H1 (cell line): Measurements from ENCODE around the gene ZNHIT3. TPM values are rescaled to one million over a fixed set of nuclear protein-coding genes. Genes with fewer than 3 reads are reported as not detected.

ENCODE experiments used
- CTCF ChIA-PET: fragments of 300-600 bp; sonication (Branson Sonifier 250); formaldehyde crosslinking; loops from one replicate; lab custom pipeline; 2021; ENCODE audit not compliant: partially characterized antibody; lab: Charles Lee
- POLR2A ChIA-PET: fragments of 300-600 bp; sonication (Branson Sonifier 250); formaldehyde crosslinking; loops from one replicate; lab custom pipeline; 2021; ENCODE audit warnings: inconsistent platforms; ENCODE audit not compliant: partially characterized antibody; lab: Charles Lee
- DNase-seq, 2 experiments: peaks; one replicate each; pipeline versions ENCODE4 v3.0.0 to v3.0.0-alpha.2; 2010 to 2022; ENCODE audit warnings: low spot score in 2 of 2, low read depth in 1 of 2, mixed read lengths in 1 of 2
- FAIRE-seq: peaks from 2 replicates; lab custom pipeline; 2011; peaks lifted over from hg19 to GRCh38; lab: Jason Lieb, UNC
- H2AFZ ChIP-seq: 2 replicates; pipeline ENCODE4 v1.8.1; 2012; ENCODE audit warnings: low read length, inconsistent platforms
- H2AK5ac ChIP-seq: 2 replicates; pipeline ENCODE4 v1.6.1; 2013; ENCODE audit warnings: low read depth, low read length
- H2BK120ac ChIP-seq: replicated peaks from 2 replicates; pipeline ENCODE3; 2013; ENCODE audit warnings: low read depth, low read length, inconsistent platforms
- H2BK12ac ChIP-seq: 2 replicates; pipeline ENCODE4 v1.6.1; 2013; ENCODE audit warnings: low read depth, low read length
- H2BK15ac ChIP-seq: 2 replicates; pipeline ENCODE4 v1.6.1; 2013; ENCODE audit warnings: low read length
- H2BK20ac ChIP-seq: 2 replicates; pipeline ENCODE4 v1.6.1; 2013; ENCODE audit warnings: low read length
- H2BK5ac ChIP-seq: 2 replicates; pipeline ENCODE4 v1.6.1; 2013; ENCODE audit warnings: low read depth, low read length
- H3K14ac ChIP-seq: 2 replicates; pipeline ENCODE4 v1.6.1; 2013; ENCODE audit warnings: inconsistent platforms; ENCODE audit not compliant: insufficient read length
- H3K18ac ChIP-seq: 2 replicates; pipeline ENCODE4 v1.6.1; 2013; ENCODE audit warnings: low read length; ENCODE audit errors: extremely low read depth
- H3K23ac ChIP-seq: 2 replicates; pipeline ENCODE4 v1.6.1; 2013; ENCODE audit warnings: inconsistent platforms; ENCODE audit not compliant: insufficient read length
- H3K23me2 ChIP-seq: 2 replicates; pipeline ENCODE4 v1.6.1; 2013; ENCODE audit warnings: low read depth, low read length
- H3K27ac ChIP-seq: 2 replicates; pipeline ENCODE4 v1.6.1; 2011; ENCODE audit warnings: low read depth, low read length, inconsistent platforms
- H3K27me3 ChIP-seq, 4 experiments: replicated peaks in 1 of 4; 1 replicate in 1 of 4; 2 replicates in 3 of 4; pipeline versions ENCODE4 v1.6.1 to v1.8.1; 2011 to 2013; ENCODE audit warnings: low read length in 3 of 4, mild to moderate bottlenecking in 3 of 4, inconsistent platforms in 2 of 4, mixed read lengths in 2 of 4, moderate library complexity in 1 of 4; ENCODE audit not compliant: control insufficient read depth in 3 of 4, insufficient read depth in 3 of 4; ENCODE audit errors: extremely low read depth in 1 of 4
- H3K36me3 ChIP-seq, 4 experiments: 2 replicates each; pipeline versions ENCODE4 v1.6.1 to v1.8.1; 2011 to 2013; ENCODE audit warnings: mild to moderate bottlenecking in 4 of 4, low read length in 3 of 4, moderate library complexity in 2 of 4, control low read depth in 1 of 4, inconsistent platforms in 1 of 4; ENCODE audit not compliant: insufficient read depth in 4 of 4, control insufficient read depth in 2 of 4
- H3K4ac ChIP-seq: replicated peaks from 2 replicates; pipeline ENCODE3; 2013; ENCODE audit warnings: low read length, low read depth, mixed read lengths, inconsistent platforms; ENCODE audit not compliant: insufficient read length
- H3K4me1 ChIP-seq, 4 experiments: replicated peaks in 1 of 4; 1 replicate in 1 of 4; 2 replicates in 3 of 4; pipeline versions ENCODE4 v1.6.1 to v1.8.1; 2011 to 2013; ENCODE audit warnings: low read length in 3 of 4, inconsistent platforms in 2 of 4, mixed read lengths in 1 of 4; ENCODE audit not compliant: insufficient read depth in 4 of 4, control insufficient read depth in 3 of 4
- H3K4me2 ChIP-seq, 2 experiments: 2 replicates each; pipeline versions ENCODE4 v1.6.1 to v1.8.1; 2011 to 2013; ENCODE audit warnings: low read depth in 2 of 2, low read length in 2 of 2, control low read depth in 1 of 2, inconsistent platforms in 1 of 2, mild to moderate bottlenecking in 1 of 2; ENCODE audit not compliant: insufficient read depth in 1 of 2
- H3K4me3 ChIP-seq, 4 experiments: fragments of 200-600, 300-600 bp in 1 of 4; sonication (generic), shearing (Covaris generic), sonication (Bioruptor Twin) in 1 of 4; 2 replicates each; pipeline versions ENCODE4 v1.5.1 to v1.8.1; 2011 to 2016; ENCODE audit warnings: low read length in 4 of 4, low read depth in 3 of 4, control low read depth in 2 of 4, inconsistent platforms in 2 of 4, mild to moderate bottlenecking in 2 of 4, mixed read lengths in 1 of 4, moderate library complexity in 1 of 4; ENCODE audit not compliant: insufficient read depth in 2 of 4; ENCODE audit errors: extremely low read depth in 1 of 4
- H3K56ac ChIP-seq: replicated peaks from 2 replicates; pipeline ENCODE3; 2013; ENCODE audit warnings: low read depth, mild to moderate bottlenecking, mixed read lengths, low read length, inconsistent platforms; ENCODE audit not compliant: insufficient read length
- H3K79me1 ChIP-seq: 2 replicates; pipeline ENCODE4 v1.6.1; 2013; ENCODE audit warnings: low read depth, low read length, control low read depth
- H3K79me2 ChIP-seq, 2 experiments: 2 replicates each; pipeline versions ENCODE4 v1.6.1 to v1.8.1; 2012 to 2013; ENCODE audit warnings: low read length in 2 of 2, mild to moderate bottlenecking in 2 of 2, inconsistent platforms in 1 of 2; ENCODE audit not compliant: insufficient read depth in 2 of 2, control insufficient read depth in 1 of 2
- H3K9ac ChIP-seq, 4 experiments: replicated peaks in 1 of 4; 1 replicate in 1 of 4; 2 replicates in 3 of 4; pipeline versions ENCODE4 v1.6.1 to v1.8.1; 2011 to 2013; ENCODE audit warnings: low read depth in 3 of 4, low read length in 3 of 4, control low read depth in 2 of 4, mild to moderate bottlenecking in 2 of 4, moderate library complexity in 2 of 4, inconsistent platforms in 1 of 4; ENCODE audit errors: extremely low read depth in 1 of 4
- H3K9me3 ChIP-seq, 2 experiments: 2 replicates each; pipeline versions ENCODE4 v1.6.1 to v1.8.1; 2012 to 2013; ENCODE audit warnings: mild to moderate bottlenecking in 2 of 2, moderate library complexity in 2 of 2, control low read depth in 1 of 2, inconsistent platforms in 1 of 2, low read depth in 1 of 2, low read length in 1 of 2, mixed read lengths in 1 of 2; ENCODE audit not compliant: insufficient read depth in 2 of 2
- H4K20me1 ChIP-seq, 2 experiments: replicated peaks in 1 of 2; 2 replicates each; pipeline versions ENCODE3 to v1.8.1; 2011 to 2013; ENCODE audit warnings: inconsistent platforms in 2 of 2, low read length in 2 of 2, mild to moderate bottlenecking in 1 of 2; ENCODE audit not compliant: insufficient read depth in 2 of 2, control insufficient read depth in 1 of 2
- H4K5ac ChIP-seq: 2 replicates; pipeline ENCODE4 v1.6.1; 2013; ENCODE audit warnings: low read length, low read depth, mixed read lengths, inconsistent platforms; ENCODE audit not compliant: insufficient read length
- H4K8ac ChIP-seq: 2 replicates; pipeline ENCODE4 v1.8.0; 2013; ENCODE audit warnings: mild to moderate bottlenecking, moderate library complexity, low read length, inconsistent platforms; ENCODE audit not compliant: insufficient read depth; ENCODE audit errors: extremely low read depth
- H4K91ac ChIP-seq: replicated peaks from 2 replicates; pipeline ENCODE3; 2013; ENCODE audit warnings: low read length, mixed read lengths, inconsistent platforms; ENCODE audit not compliant: insufficient read length
- CBX8 ChIP-seq: fragments of 300-800, 300-1000 bp; sonication (generic); IDR thresholded peaks from 2 replicates; pipeline ENCODE4 v1.7.1; 2016; ENCODE audit warnings: low read depth, low read length, borderline replicate concordance
- FOSL1 ChIP-seq: IDR thresholded peaks from 2 replicates; pipeline ENCODE4 v1.6.1; 2011; ENCODE audit warnings: mild to moderate bottlenecking, low read depth, low read length, moderate library complexity; ENCODE audit not compliant: insufficient read depth
- GABPA ChIP-seq: IDR thresholded peaks from 2 replicates; pipeline ENCODE4 v1.6.1; 2011; ENCODE audit warnings: mild to moderate bottlenecking, low read length, moderate library complexity, borderline replicate concordance; ENCODE audit not compliant: insufficient read depth
- JUND ChIP-seq: IDR thresholded peaks from 2 replicates; pipeline ENCODE4 v1.6.1; 2011; ENCODE audit warnings: mild to moderate bottlenecking, improper control_type of control experiment, low read length
- KDM5A ChIP-seq: fragments of 200-600 bp; IDR thresholded peaks from 2 replicates; pipeline ENCODE4 v1.7.1; 2012; ENCODE audit warnings: mild to moderate bottlenecking, low read length, inconsistent platforms, mixed read lengths
- MAFK ChIP-seq: IDR thresholded peaks from 2 replicates; pipeline ENCODE4 v1.6.1; 2012; ENCODE audit warnings: low read depth, mild to moderate bottlenecking, improper control_type of control experiment, low read length
- POLR2A ChIP-seq, 2 experiments: IDR thresholded peaks; 1 replicate in 1 of 2; 2 replicates in 1 of 2; pipeline ENCODE4 v1.6.1; 2011; ENCODE audit warnings: low read depth in 2 of 2, low read length in 2 of 2, mild to moderate bottlenecking in 2 of 2; ENCODE audit errors: control extremely low read depth in 1 of 2
- RFX5 ChIP-seq: IDR thresholded peaks from 2 replicates; pipeline ENCODE4 v1.6.1; 2011; ENCODE audit warnings: low read depth, low read length, improper control_type of control experiment, borderline replicate concordance
- YY1 ChIP-seq: IDR thresholded peaks from 2 replicates; pipeline ENCODE4 v1.6.1; 2011; ENCODE audit warnings: low read depth, mild to moderate bottlenecking, low read length
- WGBS, 2 experiments: shearing (Covaris generic) in 1 of 2; methylation state at CpG; one replicate each; pipeline versions ENCODE4 v1.1.6 to v1.1.7; 2013 to 2015; ENCODE audit warnings: low lambda C conversion rate in 2 of 2, mixed read lengths in 2 of 2, inconsistent platforms in 1 of 2, low coverage in 1 of 2, missing lambda C conversion rate in 1 of 2; ENCODE audit not compliant: insufficient replicate concordance in 2 of 2, insufficient coverage in 1 of 2, insufficient read length in 1 of 2; ENCODE audit errors: extremely low coverage in 1 of 2, missing lambda C conversion rate in 1 of 2; 5-methylcytosine and 5-hydroxymethylcytosine counted together
- polyA plus RNA-seq, 7 experiments: library from polyadenylated mRNA; depleted of rRNA in 3 of 7; stranded (reverse) in 5 of 7; unstranded in 2 of 7; fragments of >200 nt in 5 of 7; fragments of 200-250 nt in 2 of 7; gene quantifications; 1 replicate in 5 of 7; 2 replicates in 1 of 7; 4 replicates in 1 of 7; pipeline versions ENCODE4 v1.2.1 to v1.2.3, GENCODE V29; 2011 to 2013; ENCODE audit warnings: missing spikeins in 2 of 7, mixed read lengths in 2 of 7
- total RNA-seq: library from RNA; stranded (reverse); fragmentation: NEBNext Ultra II Directional; extraction: Animal tissue kit (Norgen Biotek cat#: 25700); gene quantifications from 2 replicates; pipeline ENCODE4 v1.2.1, GENCODE V29; 2021
- TF ChIP-seq, protein P1 (sequence below): IDR thresholded peaks from 2 replicates; pipeline ENCODE4 v1.6.1; 2012; ENCODE audit warnings: inconsistent platforms

ZNHIT3 gene
- total and polyA plus RNA-seq, 2 of the 8 experiments (the other 6 are each of a cell fraction or from before 2014, with no cell fraction given), result 59.1 to 147 TPM

DNA sequence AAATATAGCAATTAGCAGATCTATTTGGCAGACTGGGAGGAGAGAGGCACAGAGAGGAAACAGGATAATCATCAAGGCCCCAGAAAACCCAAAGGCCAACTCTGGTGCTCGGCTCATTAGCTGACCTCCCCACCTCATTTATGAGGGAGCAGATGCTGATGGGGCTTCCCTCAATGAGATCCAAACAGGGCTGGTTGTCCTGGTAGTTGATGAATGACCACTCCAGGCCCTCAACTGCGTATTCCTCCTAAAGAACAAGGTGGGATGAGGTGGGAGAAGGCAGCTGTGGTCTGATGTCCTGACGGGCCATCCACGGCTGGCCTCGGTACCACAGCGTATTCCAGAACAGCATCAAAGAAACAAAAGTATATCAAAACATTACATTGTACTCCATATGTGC, 20.8 kb downstream of the ZNHIT3 start:
- CTCF ChIA-PET, result interaction anchor here (1.3 kb wide), 1 partner anchor 21 kb away, joined by 3 read pairs; no protein-coding TSS in a partner anchor

More for the DNA sequence above, 20.8 kb downstream of the ZNHIT3 start:
- H3K23me2 ChIP-seq, result 0 out of 2 replicates have a peak, but pooled peaks cover 3% of the 10 kb centered on the region
- H3K79me2 ChIP-seq, result no peaks in the 10 kb centered on the region
- no peak overlapping the region for H3K4me2 ChIP-seq
- TF ChIP-seq JUND (no peak), GABPA (no peak), KDM5A (no peak), RFX5 (no peak), POLR2A (IDR thresholded peaks at IDR 0.05; ENCODE audit: control extremely low read depth in 1 of 2, low read depth in 2 of 2, low read length in 2 of 2) (no peak), CBX8 (no peak), MAFK (no peak), YY1 (no peak), FOSL1 (no peak)
- TF ChIP-seq, protein P1, sequence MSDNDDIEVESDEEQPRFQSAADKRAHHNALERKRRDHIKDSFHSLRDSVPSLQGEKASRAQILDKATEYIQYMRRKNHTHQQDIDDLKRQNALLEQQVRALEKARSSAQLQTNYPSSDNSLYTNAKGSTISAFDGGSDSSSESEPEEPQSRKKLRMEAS, result no peak
- TF ChIP-seq, all 59 proteins: peak for 0
- Histone ChIP-seq H3K4ac (no peak overlapping the region), H4K8ac (no peak overlapping the region), H4K20me1 (peaks cover 2 to 5% of the 10 kb centered on the region in 2 experiments), H2BK20ac (no peak overlapping the region), H3K18ac (no peak overlapping the region), H3K27me3 (no peaks in the 10 kb centered on the region), H3K27ac (no peak overlapping the region), H3K23ac (no peak overlapping the region), H3K9me3 (no peaks in the 10 kb centered on the region), H3K56ac (no peak overlapping the region), H4K5ac (no peak overlapping the region), H3K9ac (no peak overlapping the region), H2BK12ac (no peak overlapping the region), H3K36me3 (peaks cover 47 to 90% (median 87%) of the 10 kb centered on the region in 4 experiments; a peak in 7 of 8 replicates), H3K4me3 (no peak overlapping the region), H4K91ac (no peak overlapping the region), H3K79me1 (no peaks in the 10 kb centered on the region), H2BK5ac (no peak overlapping the region), H2AK5ac (no peak overlapping the region), H2AFZ (no peak overlapping the region), H3K4me1 (no peaks in the 10 kb centered on the region), H2BK120ac (no peak overlapping the region), H2BK15ac (no peak overlapping the region), H3K14ac (no peak overlapping the region)
- POLR2A ChIA-PET, result interaction anchor here (1.2 to 13.9 kb wide), 8 partner anchors 9 to 94 kb away, joined by 3 to 205 read pairs (median 14); partner anchors contain the start of genes MYO19, PIGW and ZNHIT3
- DNase-seq (no peak), FAIRE-seq (no peak)
- WGBS, 2 experiments, result 90% methylated on average over 6 of the region's 6 CpGs; no CpG with 5 or more reads in 1 of the 2 experiments
